Measurements from ENCODE around the gene SP110.

DNA sequence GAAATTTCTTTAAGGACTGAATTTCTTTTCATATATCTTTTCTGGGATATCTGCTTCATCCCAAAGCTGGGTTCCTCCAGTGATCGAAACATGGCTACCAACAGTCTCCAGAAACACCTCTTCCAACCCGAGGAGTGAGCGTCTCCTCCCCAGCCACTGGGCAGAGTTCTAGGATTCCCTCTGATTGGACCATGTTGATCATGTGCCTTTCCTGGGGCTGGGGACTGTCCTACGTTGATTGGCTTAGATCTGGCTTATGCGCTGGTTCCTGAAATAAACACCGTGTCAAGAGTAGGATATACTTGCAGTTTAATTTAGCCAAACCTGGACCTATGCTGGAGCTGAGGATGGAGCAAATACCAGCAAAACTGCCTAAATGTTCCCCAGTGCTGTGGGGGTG is 95.5 kb downstream of the SP110 start:
- TF ChIP-seq POLR2A (IDR thresholded peaks at IDR 0.05; ENCODE audit: low read depth, low read length): no peak
- TF ChIP-seq POLR2AphosphoS5 (IDR thresholded peaks at IDR 0.05; ENCODE audit: low read depth, low read length): no peak
- no peak for TF ChIP-seq TAF1 (IDR thresholded peaks at IDR 0.05; ENCODE audit: low read depth, low read length)
- TF ChIP-seq SPI1 (IDR thresholded peaks at IDR 0.05; ENCODE audit: low read depth, low read length): no peak
- no peak for TF ChIP-seq POU2F2 (IDR thresholded peaks at IDR 0.05; ENCODE audit: low read depth, low read length)
- TF ChIP-seq PAX5 (IDR thresholded peaks at IDR 0.05; ENCODE audit: insufficient read depth, low read length, severe bottlenecking): no peak
